LNCAP (cell line): ENCODE data around the gene ATP2B3.

ENCODE experiments used
- CTCF ChIP-seq: fragments of 450-650 bp; IDR thresholded peaks from 2 replicates; pipeline ENCODE4 v1.5.1; 2017; ENCODE audit warnings: mild to moderate bottlenecking

The ATP2B3 gene

GRCh38 chrX:153573984-153574383, 56.5 kb downstream of the ATP2B3 start:
- TF ChIP-seq CTCF: no peak

GRCh38 chrX:153576239-153576870, 58.9 kb downstream of the ATP2B3 start:
- TF ChIP-seq CTCF: no peak

- TF ChIP-seq CTCF: no peak
Measured at GRCh38 chrX:153576961-153577360, 59.5 kb downstream of the ATP2B3 start.

GRCh38 chrX:153578200-153578835, 60.9 kb downstream of the ATP2B3 start:
- TF ChIP-seq CTCF: no peak

- TF ChIP-seq CTCF: no peak
Measured at GRCh38 chrX:153578889-153579288, 61.4 kb downstream of the ATP2B3 start.

GRCh38 chrX:153580700-153581386, 63.4 kb downstream of the ATP2B3 start:
- TF ChIP-seq CTCF: peak; percentile 37

- TF ChIP-seq CTCF: no peak
Measured at GRCh38 chrX:153582896-153583295, 65.5 kb downstream of the ATP2B3 start.
